ENCODE data around the gene CDHR1. TPM values are rescaled to one million over a fixed set of nuclear protein-coding genes. Genes with fewer than 3 reads are reported as not detected.

Gene CDHR1
- total RNA-seq, 1 experiment from 2014 or later = 6.6 TPM

- no peaks in the 10 kb centered on the region for H3K79me1 ChIP-seq (ENCODE audit: insufficient read depth, low read depth, low read length, poor library complexity, severe bottlenecking)
- no peak overlapping the region for H2BK5ac ChIP-seq (ENCODE audit: insufficient read length, low read length)
- H3K23me2 ChIP-seq (ENCODE audit: insufficient read length, low read depth, low read length, poor library complexity, severe bottlenecking) = peaks cover 12% of the 10 kb centered on the region
- no CpG with 5 or more reads among the region's 5 CpGs for WGBS (ENCODE audit: extremely low coverage, insufficient read length, low lambda C conversion rate)
- no peak overlapping the region for H3K4ac ChIP-seq (ENCODE audit: low read depth, low read length)
- no peak overlapping the region for H3K27ac ChIP-seq (ENCODE audit: insufficient read length, low read depth, low read length)
- H3K23ac ChIP-seq (ENCODE audit: insufficient read length, low read depth, low read length) = no peak overlapping the region
- no peak overlapping the region for H4K91ac ChIP-seq (ENCODE audit: insufficient read length, low read depth, low read length)
- no peaks in the 10 kb centered on the region for H4K20me1 ChIP-seq (ENCODE audit: control insufficient read depth, insufficient read depth, insufficient read length)
- no peak overlapping the region for H2AK5ac ChIP-seq (ENCODE audit: insufficient read length, low read length)
- H2AFZ ChIP-seq (ENCODE audit: low read length) = no peak overlapping the region
- H2BK20ac ChIP-seq (ENCODE audit: low read depth, low read length, poor library complexity, severe bottlenecking) = no peak overlapping the region
- Mint-ChIP-seq H3K36me3 (ENCODE audit: insufficient read depth in 1 of 3, low read depth in 3 of 3) (peaks cover 0 to 2% (median 0%) of the 10 kb centered on the region in 3 experiments; a peak in 3 of 7 replicates), H3K27me3 (ENCODE audit: low read depth) (peaks cover 51% of the 10 kb centered on the region), H3K4me3 (no peak overlapping the region; a peak in 1 of 5 replicates), H3K4me1 (peaks cover 7 to 9% of the 10 kb centered on the region in 2 experiments), H3K9me3 (no peaks in the 10 kb centered on the region), H3K27ac (no peak overlapping the region)
- H3K27me3 ChIP-seq (ENCODE audit: insufficient read depth, low read length) = peaks cover 17% of the 10 kb centered on the region
- H3K4me2 ChIP-seq (ENCODE audit: insufficient read depth, insufficient read length, low read length) = no peak overlapping the region
- H3K9ac ChIP-seq (ENCODE audit: extremely low read depth, insufficient read length, low read length) = no peak overlapping the region
- H3K56ac ChIP-seq (ENCODE audit: insufficient read length, low read depth, low read length) = no peak overlapping the region
- H3K18ac ChIP-seq (ENCODE audit: insufficient read length, low read depth, low read length) = no peak overlapping the region
- no peak for DNase-seq
- H4K8ac ChIP-seq (replicated peaks; ENCODE audit: insufficient read length, low read depth, low read length) = no peak overlapping the region
- H3K4me1 ChIP-seq (ENCODE audit: insufficient read depth, low read length) = no peaks in the 10 kb centered on the region; the same call in 1 of the 2 replicates
- H2BK15ac ChIP-seq (ENCODE audit: low read depth, low read length) = no peak overlapping the region
- no peak overlapping the region for H2BK120ac ChIP-seq (ENCODE audit: low read depth, low read length, poor library complexity, severe bottlenecking)
- H2BK12ac ChIP-seq (ENCODE audit: insufficient read length, low read depth, low read length) = no peak overlapping the region
- no peak overlapping the region for H3T11ph ChIP-seq (ENCODE audit: low read length)
- H3K79me2 ChIP-seq (ENCODE audit: insufficient read depth, low read length) = no peaks in the 10 kb centered on the region
- H3K9me3 ChIP-seq (ENCODE audit: control insufficient read depth, low read depth, low read length) = no peaks in the 10 kb centered on the region
- no peak overlapping the region for H4K5ac ChIP-seq (ENCODE audit: insufficient read length, low read depth, low read length)
- no peak for TF ChIP-seq CTCF (conservative IDR thresholded peaks at IDR 0.05)
- no peak overlapping the region for H3K14ac ChIP-seq (ENCODE audit: insufficient read depth, low read length)
Measured at GRCh38 chr10:84196941-84197340, 2.6 kb downstream of the CDHR1 start.

Data from H9 (cell line).